GM19043 (cell line): ENCODE results near the gene NR2F1-AS1.

Experiments used
- ATAC-seq: cut with Tn5 transposase; IDR thresholded peaks from one replicate; pipeline ENCODE4 v1.9.1; 2021; ENCODE audit warnings: low read depth; ENCODE audit not compliant: unreplicated experiment

The NR2F1-AS1 gene

DNA sequence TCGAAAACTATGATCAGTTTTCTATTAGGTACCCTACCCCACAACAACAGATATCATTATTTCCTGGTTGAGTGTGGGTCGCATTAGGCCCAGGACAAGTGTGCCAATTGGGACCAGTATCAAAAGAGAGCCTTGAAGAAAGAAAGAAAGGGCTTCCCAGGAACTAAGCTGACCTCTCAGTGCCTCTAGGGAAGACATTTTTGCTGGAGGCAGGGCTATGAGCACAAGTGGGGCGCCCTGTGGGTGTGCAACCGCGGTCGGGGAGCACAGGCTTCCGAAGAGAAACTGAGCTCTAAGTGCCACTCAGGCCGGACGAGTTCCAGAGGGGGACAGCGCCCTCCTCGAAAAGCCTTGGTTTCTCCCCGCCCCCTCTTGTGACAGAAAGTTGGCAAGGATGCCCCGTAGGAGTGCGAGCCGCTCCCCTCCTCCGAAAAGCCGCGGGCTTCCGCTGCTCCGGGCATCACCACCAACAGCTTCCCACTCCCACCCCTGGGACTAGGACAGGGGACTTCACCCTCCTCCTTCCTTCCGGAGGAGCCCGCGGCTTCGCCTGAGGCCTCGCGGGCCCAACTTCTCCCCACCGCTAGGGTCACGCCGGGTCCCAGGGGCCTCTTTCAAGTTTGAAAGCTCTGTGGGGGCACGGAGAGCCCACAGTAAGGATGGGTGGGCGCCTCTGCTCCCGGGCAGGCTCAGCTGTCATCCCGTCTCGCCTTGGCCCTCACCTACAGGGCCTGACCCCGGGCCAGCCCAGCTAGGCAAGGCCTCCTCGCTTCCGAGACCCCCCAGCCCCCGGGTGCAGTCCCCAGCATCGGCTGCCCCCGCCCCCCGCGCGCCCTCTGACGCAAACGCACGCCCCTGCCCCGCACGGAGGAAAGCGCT, 2.0 kb downstream of the NR2F1-AS1 start:
- ATAC-seq, result no peak

DNA sequence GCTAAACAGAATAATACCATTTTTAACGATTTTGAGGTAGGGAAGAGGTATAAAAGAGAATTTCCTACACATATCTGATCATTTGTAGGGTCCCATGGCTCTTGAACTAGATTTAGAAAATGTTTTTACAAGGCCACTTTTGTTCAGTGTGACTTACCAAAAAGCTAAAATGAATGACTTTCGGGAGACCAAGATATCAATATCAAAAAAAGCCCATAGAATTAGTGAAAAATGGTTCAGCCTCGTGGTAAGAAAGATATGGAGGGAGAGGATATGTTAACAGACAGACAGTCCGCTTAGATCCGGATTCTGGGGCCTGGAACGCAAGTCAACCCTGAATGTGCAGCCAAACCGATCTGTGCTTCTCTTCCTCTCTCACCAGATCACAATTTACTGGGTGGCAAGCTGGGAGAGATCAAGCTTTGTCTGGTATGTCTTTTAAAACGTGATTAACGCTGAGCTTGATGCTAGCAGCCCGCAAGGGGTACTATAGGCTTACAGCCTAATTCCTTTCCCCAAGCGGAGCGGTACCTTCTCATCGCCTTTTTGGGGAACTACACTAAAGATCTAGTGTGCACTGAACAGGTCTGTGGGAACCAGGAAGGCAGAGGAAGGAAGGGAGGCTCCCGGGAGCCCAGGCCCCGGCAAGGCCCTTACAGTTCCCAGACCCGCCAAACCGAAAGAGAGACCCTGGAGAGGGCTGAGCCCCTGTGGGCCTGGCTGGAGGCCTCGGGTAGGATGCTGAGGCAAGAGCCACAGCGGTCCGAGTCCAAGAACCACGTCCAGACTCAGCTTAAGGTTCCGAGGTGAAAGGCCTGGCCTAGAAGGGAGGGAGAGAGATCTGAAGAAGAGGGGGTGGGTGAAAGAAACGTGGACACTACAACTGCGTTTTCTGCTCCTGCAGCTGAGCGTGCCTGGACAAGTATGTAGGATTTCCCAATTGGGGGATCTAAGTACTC, 2.9 kb downstream of the NR2F1-AS1 start:
- no peak for ATAC-seq

DNA sequence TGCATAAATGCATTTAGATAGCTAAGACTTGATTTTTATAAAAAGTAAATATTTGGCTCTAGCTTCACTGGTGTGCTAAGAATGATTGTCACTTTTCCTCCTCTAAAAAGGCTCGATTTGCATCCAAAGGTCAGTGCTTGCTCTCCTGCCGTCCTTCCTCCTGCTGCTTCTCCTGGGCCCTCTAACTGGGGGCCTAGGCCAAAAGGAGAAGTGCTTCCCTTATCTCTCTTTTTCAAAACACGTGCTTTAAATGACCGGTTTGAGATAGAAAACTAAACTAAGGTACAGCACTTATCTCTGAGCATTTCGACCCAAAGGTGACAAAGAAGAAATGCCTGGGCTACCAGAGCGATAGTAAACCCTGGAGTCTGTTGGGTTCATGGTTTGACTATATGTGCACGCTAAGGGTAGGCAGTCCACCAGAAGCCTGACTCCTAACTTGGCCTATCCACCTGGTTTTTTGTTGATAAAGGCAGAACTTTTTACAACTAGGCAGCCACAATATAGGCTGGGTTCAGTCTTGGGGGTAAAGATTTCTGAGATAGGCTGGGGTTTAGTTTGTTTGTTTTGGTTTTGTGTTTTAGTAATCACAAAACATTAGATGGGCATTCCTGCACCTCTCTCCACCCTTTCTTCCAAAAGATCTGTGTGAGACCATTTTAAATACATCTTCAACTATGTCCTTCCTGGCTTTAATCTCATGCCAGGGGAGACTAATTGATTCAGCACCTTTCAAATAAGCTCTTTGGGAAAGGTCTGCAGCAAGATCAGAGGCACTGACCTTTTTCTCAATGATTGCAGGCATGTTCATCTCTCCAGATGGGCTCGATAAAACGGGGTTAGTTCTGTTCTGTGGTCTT, 3.8 kb downstream of the NR2F1-AS1 start:
- ATAC-seq, result no peak

DNA sequence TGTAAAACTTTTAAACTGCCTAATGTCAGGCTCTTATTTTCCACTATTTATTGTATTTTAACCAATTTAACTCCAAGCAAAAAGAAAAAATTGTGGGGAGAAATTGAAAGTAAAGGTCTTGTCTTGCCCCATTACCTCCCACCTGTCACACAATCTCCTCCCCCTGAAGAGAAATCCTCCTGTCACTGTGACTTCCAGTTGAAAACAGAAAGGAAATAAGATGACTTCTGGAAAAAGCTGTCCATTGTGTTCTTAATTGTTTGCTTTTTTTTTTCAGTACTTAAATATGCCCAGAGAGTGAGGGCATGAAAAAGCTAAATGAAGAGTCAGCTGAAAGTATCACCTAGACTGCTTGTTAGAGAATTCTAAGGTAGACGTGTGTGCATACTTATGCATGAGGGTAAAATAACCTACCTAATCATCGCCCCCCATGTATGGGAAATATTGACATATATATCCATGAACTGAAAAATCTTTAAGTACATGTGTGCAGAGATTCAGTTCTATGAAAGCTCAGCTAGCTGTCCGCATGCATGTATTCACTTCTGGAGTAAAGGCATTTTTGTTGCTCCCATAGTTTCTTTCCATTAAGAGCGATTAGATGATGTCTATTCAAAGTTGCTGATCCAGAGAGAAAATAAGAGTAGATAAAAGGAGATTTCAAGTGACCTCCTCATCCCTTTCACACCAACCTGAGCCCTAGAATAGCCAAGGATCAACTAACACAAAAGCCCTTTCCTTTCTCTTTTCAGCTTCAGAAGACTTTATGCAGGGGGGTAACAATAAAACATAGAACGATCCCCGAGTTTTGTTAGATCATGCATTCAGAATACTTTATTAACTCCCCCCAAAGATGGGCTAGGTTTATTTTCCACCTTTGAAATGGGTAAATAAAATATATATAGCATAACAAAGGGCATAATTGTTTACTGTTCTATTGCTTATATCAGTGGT, 5.3 kb downstream of the NR2F1-AS1 start:
- ATAC-seq, result no peak

DNA sequence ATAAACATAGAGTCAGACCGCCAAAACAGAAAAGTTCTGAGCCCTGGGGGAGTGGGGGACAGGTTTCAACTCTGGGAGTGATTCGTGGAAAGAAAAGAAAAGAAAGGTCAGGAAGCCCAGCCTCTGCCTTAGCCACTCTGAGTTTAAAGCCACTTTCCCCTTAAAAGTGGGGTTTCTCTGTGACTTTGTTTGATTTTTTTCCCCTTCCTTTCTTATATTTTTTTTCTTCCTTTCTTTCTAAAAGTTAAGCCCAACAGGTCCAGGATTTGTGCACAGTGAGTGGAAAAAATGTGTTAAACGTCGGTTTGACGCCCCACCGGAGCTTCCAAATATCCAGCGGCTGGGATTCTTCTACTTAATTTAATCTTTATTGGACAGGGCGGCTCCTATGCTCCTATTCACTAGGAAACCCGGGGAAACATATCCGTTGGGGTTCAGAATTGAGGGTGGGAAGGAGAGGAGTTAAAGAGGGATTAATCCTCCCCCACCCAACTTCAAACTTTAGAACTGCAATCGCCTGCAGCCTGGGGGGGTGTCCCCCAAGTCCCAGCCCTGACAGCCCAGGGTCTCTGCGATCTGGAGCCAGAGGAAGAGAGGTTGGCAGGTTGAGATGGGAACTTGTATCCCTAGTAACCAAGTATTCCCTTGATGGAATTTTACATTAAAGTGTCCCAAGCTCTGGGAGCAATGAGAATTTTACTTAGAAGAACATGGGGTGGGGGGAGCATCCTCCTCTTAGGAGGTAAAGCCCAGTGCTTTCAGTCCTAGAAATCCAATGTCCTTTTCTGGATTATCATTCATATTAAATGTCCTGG, 6.3 kb downstream of the NR2F1-AS1 start:
- no peak for ATAC-seq

DNA sequence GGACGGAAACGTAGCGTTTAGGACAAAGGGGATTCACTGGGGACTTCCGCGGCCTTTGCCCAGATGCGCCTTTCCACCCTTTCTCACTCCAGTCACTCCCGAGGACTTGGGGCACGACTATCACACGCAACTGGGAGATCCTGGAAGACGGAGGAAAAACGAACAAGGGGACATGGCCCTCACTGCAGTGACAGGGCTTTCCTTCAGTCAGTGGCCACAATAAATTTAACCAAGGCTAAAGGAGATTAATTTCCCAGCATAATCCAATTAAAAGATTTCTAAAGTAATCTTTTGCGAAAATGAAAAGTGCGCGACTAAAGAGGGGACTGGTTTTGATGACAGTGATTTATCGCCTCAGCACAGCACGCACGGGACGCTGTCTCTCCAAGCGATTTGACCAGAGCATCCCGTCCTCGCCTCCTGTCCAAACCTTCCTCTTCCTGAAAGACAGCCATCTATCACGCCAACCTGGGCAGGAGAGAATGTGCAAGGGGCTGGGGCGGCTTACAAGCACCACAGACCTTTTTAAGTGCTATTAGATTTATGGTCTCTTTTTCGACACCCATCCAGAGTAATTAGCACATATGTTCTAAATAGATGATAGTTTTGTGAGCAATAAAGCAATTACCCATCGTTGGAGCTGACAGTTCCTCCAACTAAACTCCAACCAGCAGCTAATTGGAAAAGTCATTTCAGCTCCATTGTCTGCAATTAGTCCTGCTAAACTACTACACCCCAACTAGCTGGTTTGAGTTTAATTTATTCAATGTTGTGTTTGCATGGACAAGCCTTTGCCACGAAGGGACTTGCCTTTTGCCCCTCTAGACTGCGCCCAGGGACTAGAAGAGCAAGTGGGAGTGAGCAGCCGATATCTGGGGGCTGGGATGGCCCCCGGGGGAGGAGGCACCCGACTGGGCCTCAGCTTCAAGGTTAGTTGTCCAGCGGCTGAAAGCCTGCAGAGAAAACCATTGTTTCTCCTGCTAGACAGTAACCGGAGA, 7.4 kb downstream of the NR2F1-AS1 start:
- no peak for ATAC-seq

DNA sequence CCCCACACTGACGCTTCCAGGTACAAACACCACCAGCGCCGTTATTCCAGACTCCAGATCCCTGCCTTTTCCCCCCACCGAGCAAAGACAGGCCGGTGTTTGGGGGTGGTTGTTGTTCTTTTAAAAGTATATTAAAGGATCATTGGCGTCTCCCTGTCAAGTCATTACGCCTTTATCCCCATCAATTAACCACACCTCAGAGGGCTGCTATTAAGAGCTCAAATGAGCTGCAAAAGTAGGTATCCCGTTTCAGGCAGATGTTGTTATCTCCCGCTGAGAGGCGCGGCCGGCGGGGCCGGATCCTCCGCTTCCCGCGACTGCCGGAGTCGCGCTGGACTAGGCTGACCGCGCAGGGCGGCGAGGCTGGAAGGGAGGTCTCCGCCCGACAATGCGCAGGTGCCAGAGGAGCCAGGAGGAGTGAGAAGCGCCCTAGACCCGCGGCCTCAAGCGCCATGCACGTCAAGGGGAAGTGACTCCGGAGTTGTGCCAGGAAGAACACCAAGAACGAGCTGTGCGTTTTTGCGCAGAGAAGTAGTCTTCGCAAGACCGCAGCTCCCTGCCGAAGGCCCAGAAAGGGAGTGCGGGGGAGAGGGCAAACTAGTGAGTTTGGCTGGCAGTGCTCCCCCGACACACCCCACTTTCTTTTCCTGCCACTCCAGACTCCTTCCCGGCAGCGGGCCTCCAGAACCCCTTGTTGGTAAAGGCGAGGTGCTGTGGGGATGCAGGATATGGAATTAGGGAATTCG, 8.2 kb downstream of the NR2F1-AS1 start:
- ATAC-seq, result no peak

DNA sequence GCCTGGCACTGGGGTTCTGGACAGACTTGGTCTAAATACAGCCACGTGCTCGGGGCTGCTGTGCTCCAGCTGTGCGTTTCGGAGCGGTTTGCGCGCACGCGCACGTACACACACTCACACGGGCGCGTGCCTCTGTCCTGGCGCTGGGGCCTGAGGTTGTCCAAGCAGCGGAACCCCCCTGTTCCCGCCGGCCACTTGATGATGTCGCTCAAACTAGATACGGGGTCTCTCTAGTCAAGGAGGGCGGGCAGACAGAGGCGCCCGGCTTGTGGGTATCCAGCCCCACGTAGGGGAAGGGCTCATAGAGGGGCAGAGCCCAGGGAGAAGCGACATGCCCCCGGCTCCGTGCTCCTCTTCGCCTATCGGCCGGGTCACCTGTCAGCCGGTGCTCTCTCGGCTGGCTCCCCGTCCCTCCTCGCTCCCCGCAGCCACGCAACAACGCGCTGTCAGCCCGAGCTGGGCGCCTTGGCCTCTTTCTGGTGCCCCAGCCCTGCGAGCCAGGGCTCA, 8.9 kb downstream of the NR2F1-AS1 start:
- no peak for ATAC-seq

DNA sequence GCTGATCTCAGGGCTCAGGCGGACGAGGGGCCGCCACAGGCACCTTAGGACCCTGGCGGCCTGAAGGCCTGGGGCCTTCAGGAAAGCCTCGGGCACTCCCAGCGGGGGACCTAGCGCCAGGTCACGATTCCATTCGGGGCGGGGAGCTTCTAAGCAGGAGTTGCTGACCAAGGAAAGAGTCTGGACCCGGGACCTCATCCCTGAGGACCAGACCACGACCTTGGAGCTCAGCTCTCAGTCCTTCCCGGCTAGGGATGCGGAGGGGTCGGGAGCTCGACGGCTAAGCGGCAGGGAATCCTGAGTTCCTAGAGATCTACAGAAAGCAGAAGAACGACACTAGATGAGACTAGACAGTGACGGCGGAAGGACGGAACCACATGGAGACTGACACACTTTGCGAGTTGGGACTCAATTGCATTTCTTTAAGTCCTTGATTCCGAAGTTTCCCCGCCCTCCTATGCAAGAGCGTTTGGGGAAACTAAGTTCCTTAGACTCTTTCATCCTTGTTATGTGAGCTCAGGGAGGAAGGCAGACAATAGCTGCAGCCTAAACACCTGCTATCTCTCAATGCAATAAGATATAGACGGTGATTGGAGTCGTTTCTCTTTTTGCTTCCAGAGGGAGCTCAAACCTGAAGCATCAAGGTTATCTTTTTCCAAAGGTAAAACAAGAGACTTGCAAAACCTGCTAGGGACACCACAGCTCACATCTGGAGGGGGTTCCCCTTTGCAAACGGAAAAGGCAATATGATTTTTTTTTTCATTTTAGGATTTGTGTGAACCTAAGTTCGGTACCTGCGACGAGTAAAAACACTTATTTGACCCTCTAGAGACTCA, 9.7 kb downstream of the NR2F1-AS1 start:
- ATAC-seq, result no peak

DNA sequence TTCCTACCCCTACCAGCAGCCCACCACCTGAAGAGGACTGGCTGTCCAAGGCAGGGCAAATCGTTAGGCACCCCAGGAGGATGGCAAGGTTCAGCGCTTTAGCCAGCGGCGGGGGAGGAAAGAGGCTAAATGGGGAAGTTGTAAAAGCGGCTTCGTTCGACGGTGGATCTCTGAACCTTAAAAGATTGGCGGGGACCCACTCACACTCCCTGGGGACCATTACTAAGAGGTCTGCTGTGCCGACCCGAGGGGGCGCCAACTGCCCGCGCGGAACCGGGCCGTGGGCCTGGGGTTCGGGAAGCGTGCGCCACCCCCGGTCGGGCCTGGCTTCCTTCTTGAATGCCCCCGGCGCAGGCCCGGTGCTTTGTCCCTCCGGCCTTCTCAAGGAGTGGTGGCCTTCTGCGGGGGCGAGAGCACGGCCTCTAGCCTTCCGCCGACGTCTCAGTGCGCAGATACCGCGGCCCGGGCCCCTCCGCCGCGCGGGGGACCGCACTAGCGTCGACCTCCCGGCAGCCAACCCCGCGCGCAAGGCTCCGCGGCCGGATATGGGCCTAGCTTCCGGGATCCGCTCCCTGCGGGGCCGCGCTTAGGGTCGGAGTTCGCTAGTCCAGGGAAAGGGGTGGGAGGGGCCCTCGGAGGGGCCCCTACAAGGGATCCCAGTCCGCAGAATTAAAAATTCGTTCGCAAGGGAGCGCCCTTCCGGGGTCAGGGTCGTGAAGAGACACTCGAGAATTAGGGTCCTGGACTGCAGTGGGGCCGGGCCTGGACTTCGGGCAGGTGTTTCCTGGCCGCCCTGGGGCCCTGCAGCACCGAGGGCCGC, 10.5 kb downstream of the NR2F1-AS1 start:
- peak; percentile 44 for ATAC-seq

DNA sequence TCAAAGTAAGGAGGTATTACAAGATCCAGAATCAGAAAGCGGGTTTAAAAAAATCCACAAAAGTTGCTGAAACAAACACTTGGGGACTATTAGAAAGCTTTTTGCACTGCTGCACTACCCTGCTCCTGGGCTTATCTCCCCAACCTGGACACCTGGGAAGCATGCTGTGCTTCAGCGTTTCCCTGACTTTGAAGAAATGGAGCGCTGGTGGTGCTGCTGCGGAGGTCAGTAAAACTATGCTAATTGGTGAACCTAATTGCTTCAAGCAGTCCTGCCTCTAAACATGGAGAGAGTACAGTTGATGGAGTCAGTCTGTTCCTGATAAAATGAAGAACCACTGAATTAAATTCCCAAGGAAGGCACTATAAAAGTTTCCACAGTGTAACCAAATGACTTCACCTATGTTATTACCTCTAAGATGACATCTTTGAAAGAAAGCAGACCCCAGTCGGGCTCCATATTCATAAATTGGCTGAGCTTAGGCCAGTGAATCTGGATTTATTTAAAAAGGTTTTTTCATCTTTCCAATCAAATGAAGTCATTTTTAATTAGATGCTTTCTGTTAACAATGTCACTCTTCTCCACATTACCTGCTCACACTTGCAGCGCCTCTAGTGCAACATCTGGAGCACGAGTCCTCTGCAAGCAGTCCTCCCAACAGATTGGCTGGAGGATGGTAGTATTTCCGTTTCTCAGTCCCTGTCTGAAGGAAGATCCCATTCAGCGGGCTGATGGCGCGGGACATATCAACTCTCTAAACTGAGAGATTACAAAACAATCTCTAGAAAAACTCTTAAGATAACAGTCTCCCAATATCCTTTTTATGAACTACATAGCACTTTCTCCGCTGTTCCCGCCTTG, 11.5 kb downstream of the NR2F1-AS1 start:
- no peak for ATAC-seq

DNA sequence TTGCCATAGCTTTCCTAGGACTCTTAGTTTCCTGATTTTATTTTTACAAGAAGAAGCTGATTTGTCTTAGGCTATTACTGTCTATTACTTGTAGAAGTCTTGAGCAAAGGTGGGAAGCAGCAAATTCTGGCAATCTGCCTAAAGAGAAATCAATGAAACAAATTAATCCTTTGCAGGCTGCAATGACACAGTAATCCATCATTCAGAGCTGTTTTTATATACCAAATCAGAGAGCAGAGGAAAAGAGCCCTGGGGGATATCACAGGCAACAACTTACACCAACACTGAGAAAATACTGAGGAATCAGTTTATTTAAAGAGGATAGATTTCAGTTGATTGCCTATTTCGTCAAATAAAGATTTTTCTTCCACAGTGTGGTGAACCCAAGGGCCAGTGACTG, 13.6 kb downstream of the NR2F1-AS1 start:
- ATAC-seq, result no peak

DNA sequence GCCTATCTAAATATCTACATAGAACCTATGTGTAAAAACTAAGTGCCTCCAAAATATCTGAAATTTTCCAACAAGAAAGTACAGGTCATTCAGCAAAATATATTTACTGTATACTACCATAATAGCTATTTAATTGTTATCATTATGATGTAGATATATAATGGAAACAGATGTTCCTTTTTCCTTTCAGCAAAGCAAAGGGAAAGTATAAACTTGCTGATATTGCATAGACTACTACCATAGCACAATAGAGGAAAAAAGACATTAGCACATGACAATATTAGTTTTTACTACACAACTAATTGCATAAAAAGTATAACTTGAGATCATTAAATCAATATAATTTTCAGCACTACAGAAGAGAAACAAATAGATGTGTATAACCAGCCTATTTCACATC, 14.9 kb downstream of the NR2F1-AS1 start:
- ATAC-seq, result no peak
